Gastroesophageal sphincter (tissue), 3 donors: ENCODE measurements around the gene PHF12.

Source experiments
- CTCF ChIP-seq, 4 experiments: fragments of 200-600 bp in 2 of 4; fragments of 450-650 bp in 2 of 4; sonication (generic) in 1 of 4; IDR thresholded peaks; one replicate each; pipeline ENCODE4 v1.5.1; 2017 to 2019; ENCODE audit warnings: antibody characterized with exemption in 4 of 4, mild to moderate bottlenecking in 2 of 4, moderate library complexity in 2 of 4
- POLR2A ChIP-seq, 2 donors: fragments of 450-650 bp; IDR thresholded peaks; one replicate each; pipeline ENCODE4 v1.6.1; 2017; ENCODE audit warnings: antibody characterized with exemption in 2 of 2, mild to moderate bottlenecking in 2 of 2, moderate library complexity in 1 of 2
- POLR2AphosphoS5 ChIP-seq: sonication (generic); formaldehyde crosslinking; IDR thresholded peaks from one replicate; pipeline ENCODE4 v1.6.1; 2017; ENCODE audit warnings: antibody characterized with exemption

- TF ChIP-seq CTCF (IDR thresholded peaks at IDR 0.05) (no peak), POLR2AphosphoS5 (no peak), POLR2A (IDR thresholded peaks at IDR 0.05) (no peak)
Observed at GRCh38 chr17:28865946-28866752, 85.2 kb downstream of the PHF12 start.
